ENCODE data around the gene IQGAP1. TPM values are rescaled to one million over a fixed set of nuclear protein-coding genes. Genes with fewer than 3 reads are reported as not detected.

IQGAP1 gene
- total and polyA plus RNA-seq, 2 of the 4 experiments (the other 2 are of a cell fraction): 87.5 to 207 TPM

DNA sequence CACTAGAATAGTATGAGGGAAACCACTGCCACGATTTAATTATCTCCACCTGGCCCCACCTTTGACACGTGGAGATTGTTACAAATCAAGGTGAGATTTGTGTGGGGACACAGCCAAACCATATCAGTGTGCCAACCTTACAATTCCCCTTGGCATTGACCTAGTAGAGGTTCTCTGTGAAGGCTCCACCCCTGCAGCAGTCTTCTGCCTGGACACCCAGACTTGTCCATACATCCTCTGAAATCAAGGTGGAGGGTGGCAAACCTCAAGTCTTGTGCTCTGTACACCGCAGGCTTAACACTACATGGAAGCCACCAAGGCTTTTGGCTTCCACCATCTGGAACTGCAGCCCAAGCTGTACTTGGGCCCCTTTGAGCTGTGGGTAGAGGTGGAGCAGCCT lies 8.8 kb upstream of the IQGAP1 start:
- DNase-seq (no peak), ATAC-seq (ENCODE audit: low read depth) (no peak)
- no CpG with 5 or more reads among the region's 3 CpGs for WGBS, 2 experiments (ENCODE audit: extremely low coverage in 2 of 2, insufficient read length in 1 of 2)
- Histone ChIP-seq H4K5ac (ENCODE audit: low read depth, low read length) (no peak overlapping the region), H2AFZ (replicated peaks; ENCODE audit: low read length, poor library complexity) (no peak overlapping the region), H2BK20ac (ENCODE audit: low read depth, low read length) (no peak overlapping the region), H3K9ac (ENCODE audit: low read depth, low read length) (no peak overlapping the region), H3K9me1 (ENCODE audit: insufficient read depth, low read length) (no peaks in the 10 kb centered on the region), H3K36me3 (ENCODE audit: control insufficient read depth, insufficient read depth, low read length) (no peaks in the 10 kb centered on the region), H2AK9ac (replicated peaks; ENCODE audit: low read depth, low read length, poor library complexity) (no peak overlapping the region), H3K4me3 (ENCODE audit: insufficient read depth, low read depth, low read length) (no peak overlapping the region), H3K56ac (ENCODE audit: extremely low read depth, insufficient read depth, low read length) (no peak overlapping the region), H3K79me1 (ENCODE audit: low read depth in 1 of 2, low read length in 2 of 2) (no peaks in the 10 kb centered on the region), H3K27ac (ENCODE audit: insufficient read depth, low read length) (no peak overlapping the region), H3K14ac (replicated peaks; ENCODE audit: low read depth, low read length) (no peak overlapping the region), H3K23ac (ENCODE audit: low read depth, low read length) (no peak overlapping the region), H4K20me1 (ENCODE audit: insufficient read depth, low read length) (no peaks in the 10 kb centered on the region), H4K91ac (ENCODE audit: insufficient read depth, low read depth, low read length) (no peak overlapping the region), H2BK5ac (ENCODE audit: low read depth, low read length, poor library complexity, severe bottlenecking) (no peak overlapping the region), H2AK5ac (ENCODE audit: low read depth, low read length) (no peak overlapping the region), H3K18ac (ENCODE audit: low read depth, low read length) (no peak overlapping the region), H2BK120ac (ENCODE audit: low read depth, low read length) (no peak overlapping the region), H4K8ac (ENCODE audit: low read depth in 2 of 2, low read length in 2 of 2) (no peak overlapping the region), H3K4me2 (ENCODE audit: low read depth, low read length) (no peak overlapping the region), H3K9me3 (ENCODE audit: control insufficient read depth, insufficient read depth, low read length) (peaks cover 8% of the 10 kb centered on the region), H3K4me1 (ENCODE audit: control insufficient read depth, insufficient read depth, low read length) (no peaks in the 10 kb centered on the region), H2BK15ac (ENCODE audit: low read depth, low read length) (no peak overlapping the region), H3K27me3 (ENCODE audit: control insufficient read depth, insufficient read depth, low read length) (no peaks in the 10 kb centered on the region), H3K4ac (ENCODE audit: low read depth, low read length) (no peak overlapping the region)
- TF ChIP-seq RFX5 (IDR thresholded peaks at IDR 0.05; ENCODE audit: low read depth, low read length) (no peak), SMC3 (IDR thresholded peaks at IDR 0.05; ENCODE audit: low read depth, low read length) (no peak), POLR2A (IDR thresholded peaks at IDR 0.05; ENCODE audit: low read depth, low read length) (no peak), FOS (IDR thresholded peaks at IDR 0.05; ENCODE audit: low read depth, low read length) (no peak), BHLHE40 (IDR thresholded peaks at IDR 0.05; ENCODE audit: low read depth, low read length) (no peak), MAFK (IDR thresholded peaks at IDR 0.05; ENCODE audit: low read depth, low read length) (no peak), CHD1 (IDR thresholded peaks at IDR 0.05; ENCODE audit: low read depth, low read length) (no peak), RCOR1 (IDR thresholded peaks at IDR 0.05; ENCODE audit: insufficient replicate concordance, low read length) (no peak), RAD21 (IDR thresholded peaks at IDR 0.05; ENCODE audit: low read length) (no peak), MAZ (IDR thresholded peaks at IDR 0.05; ENCODE audit: borderline replicate concordance, low read depth, low read length) (no peak), MXI1 (IDR thresholded peaks at IDR 0.05; ENCODE audit: borderline replicate concordance, low read depth, low read length) (no peak), ELK1 (IDR thresholded peaks at IDR 0.05; ENCODE audit: borderline replicate concordance, low read depth, low read length) (no peak)
- TF ChIP-seq, protein P1, sequence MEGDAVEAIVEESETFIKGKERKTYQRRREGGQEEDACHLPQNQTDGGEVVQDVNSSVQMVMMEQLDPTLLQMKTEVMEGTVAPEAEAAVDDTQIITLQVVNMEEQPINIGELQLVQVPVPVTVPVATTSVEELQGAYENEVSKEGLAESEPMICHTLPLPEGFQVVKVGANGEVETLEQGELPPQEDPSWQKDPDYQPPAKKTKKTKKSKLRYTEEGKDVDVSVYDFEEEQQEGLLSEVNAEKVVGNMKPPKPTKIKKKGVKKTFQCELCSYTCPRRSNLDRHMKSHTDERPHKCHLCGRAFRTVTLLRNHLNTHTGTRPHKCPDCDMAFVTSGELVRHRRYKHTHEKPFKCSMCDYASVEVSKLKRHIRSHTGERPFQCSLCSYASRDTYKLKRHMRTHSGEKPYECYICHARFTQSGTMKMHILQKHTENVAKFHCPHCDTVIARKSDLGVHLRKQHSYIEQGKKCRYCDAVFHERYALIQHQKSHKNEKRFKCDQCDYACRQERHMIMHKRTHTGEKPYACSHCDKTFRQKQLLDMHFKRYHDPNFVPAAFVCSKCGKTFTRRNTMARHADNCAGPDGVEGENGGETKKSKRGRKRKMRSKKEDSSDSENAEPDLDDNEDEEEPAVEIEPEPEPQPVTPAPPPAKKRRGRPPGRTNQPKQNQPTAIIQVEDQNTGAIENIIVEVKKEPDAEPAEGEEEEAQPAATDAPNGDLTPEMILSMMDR (conservative IDR thresholded peaks at IDR 0.05; ENCODE audit: low read depth, low read length): no peak
- dilution Hi-C loops (cut with HindIII; ENCODE audit: low sequenced_read_pairs, unreplicated experiment) (no loop called here), intact Hi-C loops (cut with micrococcal nuclease) (no loop called here), in situ Hi-C loops (cut with MboI; ENCODE audit: low sequenced_read_pairs) (no loop called here)
- ChIA-PET POLR2A (ENCODE audit: unreplicated experiment) (no interaction called here), CTCF (no interaction called here)
- no TSS peak for BruUV-seq (replicated peaks)
